ENCODE results near the gene SLC26A4.

- TF ChIP-seq CTCF (conservative IDR thresholded peaks at IDR 0.05; ENCODE audit: low read depth, low read length) (no peak), EZH2 (IDR thresholded peaks at IDR 0.05; ENCODE audit: low read length, unreplicated experiment) (no peak)
These were observed 28.9 kb downstream of the SLC26A4 start for GRCh38 chr7:107689553-107689952.
